ENCODE data around the gene CLP1.

GRCh38 chr11:57644748-57645688, 12.5 kb upstream of the CLP1 start:
- TF ChIP-seq CTCF (IDR thresholded peaks at IDR 0.05) (peak; percentile 91), ZFX (IDR thresholded peaks at IDR 0.05; ENCODE audit: borderline replicate concordance) (no peak)
